Activated naive CD4-positive, alpha-beta T cell treated with Interleukin-2 at 50 U/mL for 16 hours (primary cell): ENCODE data around the gene ERGIC1.
A peak's percentile ranks its signal among the peaks of the same experiment; 100 is the strongest.
"Not testable (repeated sequence)": the region's sequence is repeated elsewhere in the genome, so short reads cannot be mapped to it uniquely, and the experiment has no call there.

Source experiments
- DNase-seq: peaks from one replicate; pipeline ENCODE4 v3.0.0-alpha.2; 2020

ERGIC1 gene

GRCh38 chr5:172801179-172801671 lies 32.8 kb upstream of the ERGIC1 start:
- no peak for DNase-seq

- no peak for DNase-seq
Measured at GRCh38 chr5:172802112-172802511, 31.9 kb upstream of the ERGIC1 start.

GRCh38 chr5:172802567-172803176 lies 31.4 kb upstream of the ERGIC1 start:
- DNase-seq, result no peak

- DNase-seq, result no peak
Measured at GRCh38 chr5:172805018-172805683, 28.9 kb upstream of the ERGIC1 start.

GRCh38 chr5:172805736-172806255 lies 28.3 kb upstream of the ERGIC1 start:
- DNase-seq, result no peak

GRCh38 chr5:172806897-172807672 lies 27.0 kb upstream of the ERGIC1 start:
- peak; percentile 90 for DNase-seq

- DNase-seq, result no peak
Measured at GRCh38 chr5:172807766-172808311, 26.2 kb upstream of the ERGIC1 start.

- DNase-seq, result no peak
Measured at GRCh38 chr5:172809774-172810173, 24.3 kb upstream of the ERGIC1 start.

- DNase-seq, result not testable (repeated sequence)
Measured at GRCh38 chr5:172810996-172811395, 23.1 kb upstream of the ERGIC1 start.

- no peak for DNase-seq
Measured at GRCh38 chr5:172815631-172816030, 18.4 kb upstream of the ERGIC1 start.

- DNase-seq, result no peak
Measured at GRCh38 chr5:172816925-172817562, 17.0 kb upstream of the ERGIC1 start.

- DNase-seq, result no peak
Measured at GRCh38 chr5:172817664-172818063, 16.4 kb upstream of the ERGIC1 start.

- no peak for DNase-seq
Measured at GRCh38 chr5:172818081-172818480, 16.0 kb upstream of the ERGIC1 start.

- DNase-seq, result no peak
Measured at GRCh38 chr5:172819569-172819968, 14.5 kb upstream of the ERGIC1 start.

- peak; percentile 52 for DNase-seq
Measured at GRCh38 chr5:172820046-172820767, 13.8 kb upstream of the ERGIC1 start.

GRCh38 chr5:172821340-172821985 lies 12.6 kb upstream of the ERGIC1 start:
- DNase-seq, result no peak

- DNase-seq, result no peak
Measured at GRCh38 chr5:172823840-172824362, 10.2 kb upstream of the ERGIC1 start.

- no peak for DNase-seq
Measured at GRCh38 chr5:172825610-172826204, 8.3 kb upstream of the ERGIC1 start.

- DNase-seq, result no peak
Measured at GRCh38 chr5:172827841-172828240, 6.2 kb upstream of the ERGIC1 start.

GRCh38 chr5:172828911-172829431 lies 5.1 kb upstream of the ERGIC1 start:
- no peak for DNase-seq
